Measurements from ENCODE around the gene YJEFN3.

GRCh38 chr19:19545707-19546106 is 17.0 kb downstream of the YJEFN3 start:
- TF ChIP-seq CTCF (IDR thresholded peaks at IDR 0.05; ENCODE audit: low read depth, low read length, poor library complexity, severe bottlenecking) = no peak
- no peak for TF ChIP-seq EZH2phosphoT487 (IDR thresholded peaks at IDR 0.05; ENCODE audit: borderline replicate concordance, low read length)
